ENCODE measurements around the gene LAMA3. TPM values are rescaled to one million over a fixed set of nuclear protein-coding genes. Genes with fewer than 3 reads are reported as not detected.

LAMA3 gene
- total and polyA plus RNA-seq, 10 of the 15 experiments (the other 5 are each of a cell fraction or from before 2014, with no cell fraction given) = 0.37 to 6.5 (median 5.4) TPM

GRCh38 chr18:23910032-23910431 is 220.8 kb downstream of the LAMA3 start (continued):
- no peak for TF ChIP-seq ZBTB40 (IDR thresholded peaks at IDR 0.05; ENCODE audit: borderline replicate concordance)
- no peak for TF ChIP-seq ZZZ3 (IDR thresholded peaks at IDR 0.05; ENCODE audit: control insufficient read depth, insufficient read length, low read depth)

DNA sequence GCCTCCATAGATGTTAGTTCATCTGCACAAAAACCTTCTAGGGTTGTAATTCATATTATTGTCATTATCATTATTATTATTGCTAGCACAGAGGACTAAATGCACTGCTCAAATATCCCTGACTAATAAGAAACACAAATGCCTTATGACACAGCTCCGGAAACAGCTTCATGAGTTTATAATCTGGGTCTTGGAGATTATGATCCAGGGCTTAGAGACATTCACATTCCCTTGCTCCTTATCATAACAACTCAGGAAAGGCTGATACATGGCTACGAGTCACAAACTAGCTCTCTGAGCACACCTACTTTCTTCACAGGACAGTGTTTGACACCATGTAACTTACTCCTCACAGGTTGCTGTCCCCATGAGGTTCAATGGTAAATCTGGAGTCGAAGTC is 223.1 kb downstream of the LAMA3 start:
- no peak overlapping the region for H3K4me2 ChIP-seq (ENCODE audit: control insufficient read depth, insufficient read depth)
- no peaks in the 10 kb centered on the region for H3K36me3 ChIP-seq (ENCODE audit: control insufficient read depth in 2 of 2, insufficient read depth in 2 of 2, low read length in 1 of 2)
- no peak overlapping the region for H2AFZ ChIP-seq (ENCODE audit: control insufficient read depth, low read depth, low read length)
- H4K20me1 ChIP-seq (ENCODE audit: control insufficient read depth, insufficient read depth) = no peaks in the 10 kb centered on the region
- H3K79me2 ChIP-seq (ENCODE audit: control insufficient read depth, insufficient read depth, low read length) = no peaks in the 10 kb centered on the region
- no peak for TF ChIP-seq E2F4 (IDR thresholded peaks at IDR 0.05; ENCODE audit: low read depth, low read length)
- no peak for TF ChIP-seq SRF (IDR thresholded peaks at IDR 0.05; ENCODE audit: low read depth in 2 of 2, low read length in 2 of 2)
- TF ChIP-seq, protein P1, sequence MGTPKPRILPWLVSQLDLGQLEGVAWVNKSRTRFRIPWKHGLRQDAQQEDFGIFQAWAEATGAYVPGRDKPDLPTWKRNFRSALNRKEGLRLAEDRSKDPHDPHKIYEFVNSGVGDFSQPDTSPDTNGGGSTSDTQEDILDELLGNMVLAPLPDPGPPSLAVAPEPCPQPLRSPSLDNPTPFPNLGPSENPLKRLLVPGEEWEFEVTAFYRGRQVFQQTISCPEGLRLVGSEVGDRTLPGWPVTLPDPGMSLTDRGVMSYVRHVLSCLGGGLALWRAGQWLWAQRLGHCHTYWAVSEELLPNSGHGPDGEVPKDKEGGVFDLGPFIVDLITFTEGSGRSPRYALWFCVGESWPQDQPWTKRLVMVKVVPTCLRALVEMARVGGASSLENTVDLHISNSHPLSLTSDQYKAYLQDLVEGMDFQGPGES (IDR thresholded peaks at IDR 0.05) = no peak
- TF ChIP-seq SKIL (IDR thresholded peaks at IDR 0.05; ENCODE audit: low read depth, poor library complexity, severe bottlenecking) = no peak
- no peak for TF ChIP-seq TCF3 (IDR thresholded peaks at IDR 0.05; ENCODE audit: borderline replicate concordance, insufficient read depth, low read depth, low read length)
- no peak for TF ChIP-seq POU2F2 (IDR thresholded peaks at IDR 0.05; ENCODE audit: borderline replicate concordance, low read depth, low read length)
- no peak for TF ChIP-seq CBFB (IDR thresholded peaks at IDR 0.05; ENCODE audit: low read depth)
- TF ChIP-seq, protein P2, sequence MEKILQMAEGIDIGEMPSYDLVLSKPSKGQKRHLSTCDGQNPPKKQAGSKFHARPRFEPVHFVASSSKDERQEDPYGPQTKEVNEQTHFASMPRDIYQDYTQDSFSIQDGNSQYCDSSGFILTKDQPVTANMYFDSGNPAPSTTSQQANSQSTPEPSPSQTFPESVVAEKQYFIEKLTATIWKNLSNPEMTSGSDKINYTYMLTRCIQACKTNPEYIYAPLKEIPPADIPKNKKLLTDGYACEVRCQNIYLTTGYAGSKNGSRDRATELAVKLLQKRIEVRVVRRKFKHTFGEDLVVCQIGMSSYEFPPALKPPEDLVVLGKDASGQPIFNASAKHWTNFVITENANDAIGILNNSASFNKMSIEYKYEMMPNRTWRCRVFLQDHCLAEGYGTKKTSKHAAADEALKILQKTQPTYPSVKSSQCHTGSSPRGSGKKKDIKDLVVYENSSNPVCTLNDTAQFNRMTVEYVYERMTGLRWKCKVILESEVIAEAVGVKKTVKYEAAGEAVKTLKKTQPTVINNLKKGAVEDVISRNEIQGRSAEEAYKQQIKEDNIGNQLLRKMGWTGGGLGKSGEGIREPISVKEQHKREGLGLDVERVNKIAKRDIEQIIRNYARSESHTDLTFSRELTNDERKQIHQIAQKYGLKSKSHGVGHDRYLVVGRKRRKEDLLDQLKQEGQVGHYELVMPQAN (conservative IDR thresholded peaks at IDR 0.05) = no peak
- no peak for TF ChIP-seq WRNIP1 (IDR thresholded peaks at IDR 0.05; ENCODE audit: borderline replicate concordance, low read depth, low read length)
- TF ChIP-seq BMI1 (IDR thresholded peaks at IDR 0.05; ENCODE audit: borderline replicate concordance) = no peak
- H3K27me3 ChIP-seq (replicated peaks in 1 of 2; ENCODE audit: control insufficient read depth in 2 of 2, insufficient read depth in 2 of 2, low read length in 1 of 2) = no peaks in the 10 kb centered on the region
- WGBS (ENCODE audit: insufficient coverage, insufficient replicate concordance, low lambda C conversion rate, missing lambda C conversion rate) = 63% methylated on average over 3 of the region's 3 CpGs
- ChIA-PET CTCF (interaction anchor here (0.9 kb wide), 1 partner anchor 14 kb away, joined by 4 read pairs; no protein-coding TSS in a partner anchor), POLR2A (no interaction called here), SMC1A (ENCODE audit: uncharacterized antibody, unreplicated experiment) (interaction anchor here (1.6 kb wide), 1 partner anchor 19 kb away, joined by 4 read pairs; no protein-coding TSS in a partner anchor), RAD21 (ENCODE audit: unreplicated experiment) (no interaction called here)
- H3K9me3 ChIP-seq (replicated peaks; ENCODE audit: control insufficient read depth, insufficient read depth, low read length) = no peaks in the 10 kb centered on the region
- FAIRE-seq (no peak), ATAC-seq (no peak), DNase-seq (ENCODE audit: low read depth, low spot score) (no peak)
- in situ Hi-C loops (cut with MboI) (no loop called here), intact Hi-C loops (cut with micrococcal nuclease; ENCODE audit: unreplicated experiment) (loop anchor here (10.0 kb wide), 1 partner anchor 198 kb away; no protein-coding TSS in a partner anchor)
- no peak overlapping the region for H3K4me3 ChIP-seq
- no peak overlapping the region for H3K9ac ChIP-seq (ENCODE audit: control insufficient read depth, insufficient read depth, low read length)
- no peaks in the 10 kb centered on the region for H3K4me1 ChIP-seq (ENCODE audit: control insufficient read depth, insufficient read depth, low read length)
- no TSS peak for BruUV-seq (replicated peaks)
- H3K27ac ChIP-seq (ENCODE audit: control insufficient read depth, insufficient read depth) = no peak overlapping the region

All from GM12878 (cell line).